PC-9 (cell line): Measurements from ENCODE around the gene NT5C1A.

Experiments
- CTCF ChIP-seq: fragments of 200-600 bp; sonication (generic); conservative IDR thresholded peaks from 2 replicates; pipeline ENCODE4 v1.6.1; 2017; ENCODE audit warnings: mixed run types, antibody characterized with exemption, mild to moderate bottlenecking, moderate library complexity
- EZH2 ChIP-seq: fragments of 200-600 bp; sonication (generic); IDR thresholded peaks from 2 replicates; pipeline ENCODE4 v1.8.0; 2017; ENCODE audit warnings: antibody characterized with exemption, low read depth

- TF ChIP-seq CTCF (no peak), EZH2 (no peak)
Measured at GRCh38 chr1:39721664-39722063, 49.8 kb upstream of the NT5C1A start.
